CD4-positive, alpha-beta T cell (primary cell): ENCODE data around the gene GPAM. TPM values are rescaled to one million over a fixed set of nuclear protein-coding genes. Genes with fewer than 3 reads are reported as not detected.
"Not testable (repeated sequence)": the region's sequence is repeated elsewhere in the genome, so short reads cannot be mapped to it uniquely, and the experiment has no call there.

Source experiments
- ATAC-seq: fragments of 200-7000 bp; cut with Tn5 transposase; one replicate; pipeline ENCODE4 v1.10.0; 2022; ENCODE audit warnings: mild to moderate bottlenecking; ENCODE audit not compliant: poor library complexity
- CTCF ChIA-PET: fragments of 350-600 bp; sonication (Branson Sonifier 250); formaldehyde crosslinking; loops from one replicate; lab custom pipeline; 2021; ENCODE audit warnings: antibody characterized with exemption, inconsistent platforms; lab: Charles Lee
- POLR2A ChIA-PET: fragments of 350-600 bp; sonication (Branson Sonifier 250); formaldehyde crosslinking; loops from one replicate; lab custom pipeline; 2021; ENCODE audit warnings: antibody characterized with exemption, inconsistent platforms; lab: Charles Lee
- DNase-seq, 14 experiments: peaks; one replicate each; pipeline ENCODE4 v3.0.0-alpha.2; 2013 to 2020; ENCODE audit warnings: mixed read lengths in 2 of 14
- H3K27ac ChIP-seq, 2 donors: one replicate each; pipeline versions ENCODE4 v1.5.1 to v1.7.0; 2013; ENCODE audit warnings: low read length in 2 of 2, low read depth in 1 of 2, mild to moderate bottlenecking in 1 of 2
- H3K27me3 ChIP-seq, 2 experiments: 1 replicate in 1 of 2; 2 replicates in 1 of 2; pipeline versions ENCODE4 v1.6.1 to v1.7.0; 2013; ENCODE audit warnings: low read length in 2 of 2, control low read depth in 1 of 2, mild to moderate bottlenecking in 1 of 2, moderate library complexity in 1 of 2; ENCODE audit not compliant: insufficient read depth in 2 of 2, control insufficient read depth in 1 of 2
- H3K36me3 ChIP-seq: one replicate; pipeline ENCODE4 v1.6.1; 2013; ENCODE audit warnings: low read length, control low read depth; ENCODE audit not compliant: insufficient read depth
- H3K4me1 ChIP-seq: one replicate; pipeline ENCODE4 v1.6.1; 2013; ENCODE audit warnings: low read length, control low read depth; ENCODE audit not compliant: insufficient read depth
- H3K4me3 ChIP-seq: one replicate; pipeline ENCODE4 v1.5.1; 2013; ENCODE audit warnings: mild to moderate bottlenecking, low read length, moderate library complexity
- H3K9me3 ChIP-seq, 2 experiments: 1 replicate in 1 of 2; 2 replicates in 1 of 2; pipeline versions ENCODE4 v1.6.1 to v1.7.0; 2013; ENCODE audit warnings: low read length in 2 of 2, mild to moderate bottlenecking in 2 of 2, control low read depth in 1 of 2, moderate library complexity in 1 of 2; ENCODE audit not compliant: control insufficient read depth in 1 of 2, insufficient read depth in 1 of 2
- H3K27ac Mint-ChIP-seq: one replicate; pipeline ENCODE4 v1.8.0; 2020; ENCODE audit warnings: mixed read lengths
- H3K27me3 Mint-ChIP-seq: one replicate; pipeline ENCODE4 v1.8.0; 2021; ENCODE audit warnings: mixed read lengths
- H3K36me3 Mint-ChIP-seq: one replicate; pipeline ENCODE4 v1.8.0; 2021; ENCODE audit warnings: low read depth, mixed read lengths
- H3K4me1 Mint-ChIP-seq: one replicate; pipeline ENCODE4 v1.8.0; 2021; ENCODE audit warnings: low read depth, mixed read lengths
- H3K4me3 Mint-ChIP-seq: one replicate; pipeline ENCODE4 v1.8.0; 2020; ENCODE audit warnings: mild to moderate bottlenecking, mixed read lengths
- H3K9me3 Mint-ChIP-seq: one replicate; pipeline ENCODE4 v1.8.0; 2020; ENCODE audit warnings: mixed read lengths
- CTCF ChIP-seq: fragments of 200-600 bp; IDR thresholded peaks from one replicate; pipeline ENCODE4 v1.8.0; 2022; ENCODE audit warnings: antibody characterized with exemption, mild to moderate bottlenecking
- intact Hi-C, 2 experiments: fragments of 100-400 bp; cut with DNase I in 1 of 2; cut with micrococcal nuclease in 1 of 2; formaldehyde crosslinking; loops; one replicate each; pipeline versions ENCODE4 v1.15.1 to v1.9.0; 2023 to 2025; cut with DNase I, micrococcal nuclease
- total RNA-seq, 174 experiments: library from RNA in 2 of 174; stranded (reverse) in 2 of 174; gene quantifications; one replicate each; pipeline ENCODE4 v1.2.3 and lab custom pipeline; 2021 to 2026

GPAM gene
- total RNA-seq, 2 experiments from 2014 or later = 4.8 to 6.7 TPM

DNA sequence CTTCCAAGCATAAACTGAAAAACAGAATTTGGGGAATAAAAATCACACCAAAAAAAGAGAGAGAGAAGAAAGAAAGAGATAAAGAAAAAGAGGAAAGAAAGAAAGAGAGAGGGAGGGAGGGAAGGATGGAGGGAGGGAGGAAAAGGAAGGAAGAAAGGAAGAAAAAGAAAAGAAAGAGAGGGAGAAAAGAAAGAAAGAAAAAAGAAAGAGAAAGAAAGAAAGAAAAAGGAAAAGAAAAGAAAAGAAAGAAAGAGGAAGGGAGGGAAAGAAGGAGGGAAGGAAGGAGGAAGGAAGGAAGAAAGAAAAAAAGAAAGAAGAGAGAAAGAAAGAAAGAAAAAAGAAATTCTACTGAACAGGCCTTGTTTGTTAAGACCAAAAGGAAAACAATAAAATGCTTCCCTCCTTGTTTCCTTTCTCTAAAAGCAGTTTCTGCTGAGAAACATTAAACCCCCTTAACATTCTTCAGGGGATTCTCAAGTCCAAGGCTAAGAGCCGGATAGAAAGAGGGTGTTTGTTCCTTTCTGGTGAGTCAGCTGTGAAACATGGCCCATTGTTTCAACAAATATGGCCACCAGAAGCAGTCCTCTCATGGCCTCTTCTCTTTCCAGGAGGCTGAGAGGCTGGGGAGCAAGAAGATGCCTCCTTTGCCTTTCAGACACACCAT lies 46.9 kb upstream of the GPAM start:
- Histone ChIP-seq H3K27me3 (peaks cover 0 to 5% of the 10 kb centered on the region in 2 experiments), H3K27ac (no peak overlapping the region), H3K9me3 (no peaks in the 10 kb centered on the region), H3K4me3 (no peak overlapping the region), H3K4me1 (no peaks in the 10 kb centered on the region), H3K36me3 (no peaks in the 10 kb centered on the region)
- H3K36me3 Mint-ChIP-seq = no peaks in the 10 kb centered on the region
- DNase-seq (no peak), ATAC-seq (no peak)
- H3K4me3 Mint-ChIP-seq = no peak overlapping the region
- CTCF ChIA-PET = no interaction called here
- TF ChIP-seq CTCF = no peak
- H3K27me3 Mint-ChIP-seq = peaks cover 50% of the 10 kb centered on the region
- H3K4me1 Mint-ChIP-seq = no peaks in the 10 kb centered on the region
- no peaks in the 10 kb centered on the region for H3K9me3 Mint-ChIP-seq
- POLR2A ChIA-PET = no interaction called here
- intact Hi-C loops = no loop called here
- H3K27ac Mint-ChIP-seq = no peak overlapping the region

DNA sequence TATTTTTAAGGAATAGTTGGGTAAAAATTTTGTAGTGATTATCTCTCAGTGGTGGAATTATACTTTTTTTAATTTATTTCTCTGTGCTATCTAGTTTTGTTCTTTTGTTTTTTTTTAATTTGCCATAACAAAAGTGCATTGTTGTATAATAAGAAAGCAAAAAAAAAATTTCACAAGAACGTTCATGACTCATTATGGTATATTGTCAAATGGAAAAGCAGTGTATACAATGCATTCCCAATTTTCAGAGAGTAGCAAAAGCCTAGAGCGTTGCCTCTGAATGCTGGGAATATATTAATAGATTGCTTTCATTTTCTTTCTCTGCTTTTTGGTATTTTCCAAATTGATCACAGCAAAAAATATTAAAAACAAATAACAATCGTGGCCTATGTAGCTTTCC lies 46.3 kb upstream of the GPAM start:
- ChIA-PET CTCF (no interaction called here), POLR2A (no interaction called here)
- H3K4me3 Mint-ChIP-seq = no peak overlapping the region
- H3K27ac Mint-ChIP-seq = no peak overlapping the region
- intact Hi-C loops = no loop called here
- Histone ChIP-seq H3K27ac (no peak overlapping the region), H3K4me3 (no peak overlapping the region), H3K27me3 (peaks cover 0 to 5% of the 10 kb centered on the region in 2 experiments), H3K4me1 (no peaks in the 10 kb centered on the region), H3K36me3 (no peaks in the 10 kb centered on the region), H3K9me3 (no peaks in the 10 kb centered on the region)
- no peaks in the 10 kb centered on the region for H3K4me1 Mint-ChIP-seq
- ATAC-seq = no peak
- H3K27me3 Mint-ChIP-seq = peaks cover 45% of the 10 kb centered on the region
- no peaks in the 10 kb centered on the region for H3K9me3 Mint-ChIP-seq
- no peak for TF ChIP-seq CTCF
- no peak for DNase-seq
- H3K36me3 Mint-ChIP-seq = no peaks in the 10 kb centered on the region

DNA sequence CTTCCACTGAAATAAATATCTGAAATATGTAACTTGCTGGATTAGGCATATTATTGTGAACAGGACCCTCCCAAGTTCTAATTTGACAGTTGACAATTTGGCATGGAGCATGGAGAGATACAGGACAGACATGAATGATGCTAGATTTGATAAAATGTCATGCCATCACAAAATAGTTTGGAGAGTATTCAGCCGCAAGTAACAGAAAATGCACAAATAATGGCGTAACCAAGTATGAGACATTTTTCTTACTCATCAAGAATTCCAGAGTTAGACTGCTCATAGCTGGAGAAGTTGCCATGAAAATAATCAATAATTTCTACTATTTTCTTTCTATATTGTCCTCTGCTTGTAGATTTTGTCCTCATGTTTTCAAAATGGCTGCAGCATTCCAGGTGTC lies 45.5 kb upstream of the GPAM start:
- no peak for ATAC-seq
- ChIA-PET CTCF (no interaction called here), POLR2A (no interaction called here)
- Histone ChIP-seq H3K9me3 (no peaks in the 10 kb centered on the region), H3K36me3 (no peaks in the 10 kb centered on the region), H3K4me1 (no peaks in the 10 kb centered on the region), H3K4me3 (no peak overlapping the region), H3K27me3 (peaks cover 0 to 5% of the 10 kb centered on the region in 2 experiments), H3K27ac (no peak overlapping the region)
- no peak for DNase-seq
- Mint-ChIP-seq H3K9me3 (no peaks in the 10 kb centered on the region), H3K36me3 (no peaks in the 10 kb centered on the region), H3K4me3 (no peak overlapping the region), H3K4me1 (no peaks in the 10 kb centered on the region), H3K27me3 (peaks cover 48% of the 10 kb centered on the region), H3K27ac (no peak overlapping the region)
- no peak for TF ChIP-seq CTCF
- intact Hi-C loops = no loop called here

DNA sequence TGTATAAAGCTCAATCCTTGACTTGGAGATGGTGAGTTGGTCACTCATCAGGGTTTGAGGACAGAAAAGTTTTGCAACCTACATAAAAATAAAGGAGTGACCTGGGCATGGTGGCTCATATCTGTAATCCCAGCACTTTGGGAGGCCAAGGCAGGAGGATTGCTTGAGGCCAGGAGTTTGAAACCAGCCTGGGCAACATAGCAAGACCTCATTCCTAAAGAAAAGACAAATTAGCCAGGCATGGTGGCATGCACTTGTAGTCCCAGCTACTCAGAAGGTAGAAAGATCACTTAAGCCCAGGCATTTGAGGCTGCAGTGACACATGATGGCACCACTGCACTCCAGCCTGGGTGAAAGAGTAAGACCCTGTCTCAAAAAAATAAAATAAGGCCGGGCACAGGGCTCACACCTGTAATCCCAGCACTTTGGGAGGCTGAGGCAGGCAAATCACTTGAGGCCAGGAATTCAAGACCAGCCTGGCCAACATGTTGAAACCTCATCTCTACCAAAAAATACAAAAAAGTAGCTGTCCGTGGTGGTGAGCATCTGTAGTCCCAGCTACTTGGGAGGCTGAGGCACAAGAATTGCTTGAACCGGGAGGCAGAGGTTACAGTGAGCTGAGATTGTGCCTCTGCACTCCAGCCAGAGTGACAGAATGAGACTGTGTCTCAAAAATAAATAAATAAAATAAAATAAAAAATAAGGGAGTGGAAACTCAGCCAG lies 45.0 kb upstream of the GPAM start:
- ATAC-seq, H3K36me3 Mint-ChIP-seq, intact Hi-C loops, DNase-seq, CTCF ChIA-PET, POLR2A ChIA-PET, H3K27me3 ChIP-seq, H3K36me3 ChIP-seq, H3K9me3 ChIP-seq, H3K4me1 Mint-ChIP-seq, H3K27ac ChIP-seq, H3K4me3 Mint-ChIP-seq, H3K4me3 ChIP-seq, H3K27ac Mint-ChIP-seq, H3K9me3 Mint-ChIP-seq, H3K4me1 ChIP-seq: not testable (repeated sequence)
- peaks cover 48% of the 10 kb centered on the region for H3K27me3 Mint-ChIP-seq
